Epithelial cell of prostate (primary cell): ENCODE measurements around the gene RGS10.
"Not testable (repeated sequence)": the region's sequence is repeated elsewhere in the genome, so short reads cannot be mapped to it uniquely, and the experiment has no call there.

Source experiments
- DNase-seq: peaks from one replicate; pipeline ENCODE4 v3.0.0-alpha.2; 2011; ENCODE audit warnings: low read depth, low spot score
- H3K27ac ChIP-seq: fragments of 450-650 bp; 2 replicates; pipeline ENCODE4 v1.5.1; 2017; ENCODE audit warnings: mild to moderate bottlenecking

The RGS10 gene

DNA sequence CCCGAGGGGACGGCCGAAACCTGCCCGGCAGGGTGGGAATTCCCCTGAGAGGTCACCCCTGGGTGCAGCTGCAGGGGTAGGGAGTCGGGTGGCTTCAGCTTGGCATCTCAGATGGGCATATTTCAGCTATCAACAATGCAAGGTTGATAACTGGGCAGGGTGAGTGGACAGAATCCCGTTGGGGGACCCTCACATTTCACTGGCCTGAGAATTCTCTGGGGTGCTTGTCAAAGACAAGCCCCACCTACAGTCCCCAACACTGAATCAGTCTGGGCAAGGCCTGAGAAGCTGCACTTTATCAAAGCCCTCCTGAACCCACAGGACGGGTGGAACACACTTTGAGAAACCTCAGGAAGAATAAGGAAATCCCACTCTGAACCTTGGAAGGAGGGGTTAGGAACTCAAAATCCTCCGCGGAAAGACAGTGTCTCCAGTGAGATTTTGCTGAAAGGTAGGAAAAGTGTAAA, 3.1 kb downstream of the RGS10 start:
- peak overlapping the region; percentile 26 for H3K27ac ChIP-seq
- no peak for DNase-seq

- peak overlapping the region; percentile 26 for H3K27ac ChIP-seq
- no peak for DNase-seq
These were observed 3.7 kb downstream of the RGS10 start for GRCh38 chr10:119538632-119539358.

GRCh38 chr10:119537953-119538630, 4.4 kb downstream of the RGS10 start:
- no peak for DNase-seq
- no peak overlapping the region for H3K27ac ChIP-seq

GRCh38 chr10:119536508-119537025, 6.0 kb downstream of the RGS10 start:
- no peak for DNase-seq
- H3K27ac ChIP-seq, result no peak overlapping the region

DNA sequence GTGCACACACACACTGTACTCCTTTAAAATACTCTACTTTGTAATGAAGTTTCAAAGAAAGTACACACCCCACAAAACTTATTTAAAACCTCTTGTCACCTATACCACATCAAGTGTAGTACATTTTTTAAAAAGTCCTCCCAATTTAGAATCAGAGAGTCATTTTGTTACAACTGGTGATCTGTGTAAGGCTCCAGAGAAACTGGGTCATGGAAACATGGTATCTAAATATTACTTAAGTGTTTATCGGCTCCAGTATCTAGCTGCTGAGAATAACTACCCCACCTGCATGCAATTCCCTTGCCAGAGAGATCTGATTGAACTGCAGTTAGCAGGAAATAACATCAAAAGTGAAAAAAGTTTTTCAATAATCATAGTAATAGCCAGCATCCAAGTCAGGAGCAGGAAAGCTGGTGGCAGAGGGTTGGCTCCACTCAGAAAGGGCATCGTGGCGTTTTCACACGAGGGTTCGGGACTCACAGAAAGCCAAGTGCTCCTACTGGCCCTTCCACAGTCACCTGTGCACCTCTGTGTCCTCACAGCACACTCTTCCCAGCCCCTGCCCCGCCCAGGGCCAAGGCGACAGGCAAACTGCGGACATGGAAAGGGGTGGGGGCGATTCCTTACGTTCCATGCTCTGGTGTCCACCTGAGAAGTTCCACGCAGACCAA, 6.5 kb downstream of the RGS10 start:
- DNase-seq, result no peak
- no peak overlapping the region for H3K27ac ChIP-seq

GRCh38 chr10:119535305-119535704, 7.2 kb downstream of the RGS10 start:
- H3K27ac ChIP-seq, result no peak overlapping the region
- no peak for DNase-seq

DNA sequence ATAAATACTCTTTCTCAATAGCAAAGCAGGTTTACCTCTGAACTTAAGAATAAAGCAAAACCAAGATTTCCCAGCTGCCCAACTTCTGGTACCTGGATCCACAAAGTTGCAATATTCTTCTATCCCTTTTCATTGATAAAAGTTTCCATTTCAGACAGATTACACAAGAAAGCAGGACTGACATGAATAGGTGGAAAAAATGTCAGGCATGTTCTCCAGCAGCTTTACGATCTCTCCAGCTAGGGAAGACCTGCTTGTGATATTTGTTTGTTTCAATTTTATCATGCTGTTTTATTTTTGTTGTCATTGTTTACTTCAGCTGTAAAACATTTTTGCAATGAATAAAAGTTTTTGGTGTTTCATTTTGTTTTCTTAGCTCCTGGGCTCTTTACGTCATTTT, 9.0 kb downstream of the RGS10 start:
- no peak overlapping the region for H3K27ac ChIP-seq
- no peak for DNase-seq

- not testable (repeated sequence) for DNase-seq, H3K27ac ChIP-seq
These were observed 9.7 kb downstream of the RGS10 start for GRCh38 chr10:119532791-119533190.

- DNase-seq, H3K27ac ChIP-seq: not testable (repeated sequence)
These were observed 10.3 kb downstream of the RGS10 start for GRCh38 chr10:119532251-119532650.

DNA sequence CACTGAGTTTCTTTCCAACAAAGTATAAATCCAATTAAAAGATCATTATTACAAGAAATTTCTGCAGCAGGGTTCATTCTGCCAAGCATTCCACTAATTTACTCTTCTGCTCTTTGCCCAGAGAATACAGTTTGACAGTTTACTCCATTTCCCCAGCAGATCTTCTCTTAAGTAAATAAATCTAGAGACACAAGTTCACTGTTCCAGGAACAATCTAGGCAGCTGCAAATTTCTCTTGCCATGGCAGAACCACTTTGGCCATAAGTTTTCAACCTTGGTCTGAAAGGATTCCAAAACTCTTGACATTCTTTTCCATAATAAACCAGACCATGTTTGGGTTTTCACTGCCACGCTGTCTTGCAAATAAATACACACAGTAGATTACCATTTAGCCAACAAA, 11.5 kb downstream of the RGS10 start:
- no peak overlapping the region for H3K27ac ChIP-seq

DNA sequence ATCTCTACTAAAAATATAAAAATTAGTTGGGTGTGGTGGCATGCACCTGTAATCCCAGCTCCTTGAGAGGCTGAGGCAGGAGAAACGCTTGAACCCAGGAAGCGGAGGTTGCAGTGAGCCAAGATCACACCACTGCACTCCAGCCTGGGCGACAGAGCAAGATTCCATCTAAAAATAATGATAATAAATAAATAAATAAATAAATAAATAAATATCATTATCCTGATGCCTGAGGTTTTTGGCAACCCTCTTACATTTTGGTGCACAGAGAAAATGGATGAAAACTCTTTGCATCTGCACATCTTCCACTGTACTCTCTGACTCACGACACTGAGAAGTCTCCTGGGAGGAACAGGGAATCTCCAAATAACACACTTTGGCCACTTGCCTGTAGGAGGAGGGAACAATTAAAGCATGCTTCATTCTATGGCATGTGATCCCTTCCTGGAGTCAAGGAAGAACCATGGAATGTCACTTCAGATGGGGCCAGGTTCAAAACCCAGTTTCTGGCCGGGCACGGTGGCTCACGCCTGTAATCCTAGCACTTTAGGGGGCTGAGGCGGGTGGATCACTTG, 13.8 kb downstream of the RGS10 start:
- H3K27ac ChIP-seq, DNase-seq: not testable (repeated sequence)

More for the DNA sequence above, 11.5 kb downstream of the RGS10 start:
- no peak for DNase-seq

DNA sequence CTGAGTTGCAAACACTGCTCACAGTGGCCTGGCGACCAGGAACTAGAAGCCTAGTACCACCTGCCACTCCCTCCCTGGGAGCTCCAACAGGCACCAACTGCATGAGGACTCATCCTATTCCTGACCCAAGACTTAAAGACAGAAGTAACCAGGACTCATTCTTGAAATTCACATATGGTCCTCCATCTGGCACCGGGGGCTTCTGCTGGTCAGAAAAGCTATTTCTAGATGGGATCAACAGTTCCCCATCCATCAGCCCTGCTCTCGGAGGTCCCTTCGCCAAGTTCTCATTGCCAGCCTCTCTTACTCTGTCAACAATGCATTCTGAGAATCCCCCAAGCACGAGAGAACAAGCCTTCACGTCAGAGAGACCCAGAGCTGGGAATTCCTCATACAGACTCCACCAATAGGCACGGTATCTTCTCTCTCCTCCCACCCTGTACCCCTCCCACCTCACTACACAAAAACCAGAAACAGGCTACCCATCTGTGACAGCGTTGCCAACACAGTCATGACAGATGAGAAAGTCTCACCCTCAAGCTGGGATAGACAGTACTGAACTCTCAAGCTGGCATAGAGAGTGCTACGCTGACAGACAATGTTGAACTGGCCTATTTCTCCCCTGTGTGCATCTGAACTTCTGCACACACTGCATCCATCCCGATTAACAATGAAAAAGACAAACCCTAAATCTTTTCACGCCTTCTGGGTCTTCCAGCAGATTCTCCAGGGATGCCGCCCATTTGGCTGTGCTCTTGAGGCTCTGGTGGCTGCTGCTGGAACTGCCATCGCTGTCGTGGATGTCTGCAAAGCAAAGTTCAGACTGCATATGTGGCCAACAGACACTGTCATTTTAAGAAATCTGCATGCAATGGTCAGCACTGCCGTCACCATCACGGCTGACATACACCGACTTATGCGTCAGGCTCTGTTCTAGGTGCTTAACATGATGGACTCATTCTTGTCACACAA, 15.6 kb downstream of the RGS10 start:
- no peak overlapping the region for H3K27ac ChIP-seq
- no peak for DNase-seq

DNA sequence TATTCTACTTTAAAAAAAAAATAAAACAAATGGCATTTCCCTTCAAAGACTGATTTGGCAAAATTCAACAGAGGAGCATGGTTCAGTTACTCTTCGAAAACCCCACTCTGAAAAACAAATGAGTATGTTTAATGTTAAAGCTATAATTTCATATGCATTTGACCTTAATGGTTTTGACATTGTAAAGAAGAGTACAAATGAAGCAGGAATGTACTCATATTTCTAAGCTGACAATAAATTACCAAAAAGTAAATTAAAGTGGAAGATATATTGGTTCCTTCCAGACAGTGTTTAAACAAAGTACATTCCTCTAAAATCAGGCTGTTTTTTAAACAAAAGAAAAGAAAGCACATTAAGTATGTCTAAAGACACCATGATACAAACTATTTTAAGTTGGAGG, 16.4 kb downstream of the RGS10 start:
- H3K27ac ChIP-seq, result no peak overlapping the region
- no peak for DNase-seq

GRCh38 chr10:119525116-119525515, 17.4 kb downstream of the RGS10 start:
- DNase-seq, result no peak
- H3K27ac ChIP-seq, result no peak overlapping the region

DNA sequence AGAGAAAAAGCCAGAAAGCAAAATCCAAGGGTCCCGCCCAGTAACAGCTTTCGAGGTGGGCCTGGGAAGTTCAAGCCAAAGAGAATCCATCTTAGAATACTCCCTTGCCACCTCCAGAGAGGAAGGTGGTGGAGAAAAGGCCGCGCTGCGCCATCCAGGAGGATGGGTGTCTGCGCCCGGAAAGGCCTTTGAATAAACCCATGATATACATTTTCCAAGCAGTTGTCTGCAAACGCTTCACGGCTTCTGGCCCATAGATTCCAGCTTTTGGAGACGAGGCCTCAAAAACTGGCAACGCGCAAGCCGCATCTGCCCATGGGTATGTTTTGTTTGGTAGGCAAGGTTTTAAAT, 17.8 kb downstream of the RGS10 start:
- no peak for DNase-seq
- H3K27ac ChIP-seq, result no peak overlapping the region

- peak overlapping the region; percentile 16 for H3K27ac ChIP-seq
These were observed 18.4 kb downstream of the RGS10 start for GRCh38 chr10:119523895-119524719.

GRCh38 chr10:119522747-119523426, 19.6 kb downstream of the RGS10 start:
- H3K27ac ChIP-seq, result peak overlapping the region; percentile 24
- no peak for DNase-seq

More at GRCh38 chr10:119523895-119524719, 18.4 kb downstream of the RGS10 start:
- DNase-seq, result no peak
